Measurements from ENCODE around the gene TTBK2.

Gene TTBK2

DNA sequence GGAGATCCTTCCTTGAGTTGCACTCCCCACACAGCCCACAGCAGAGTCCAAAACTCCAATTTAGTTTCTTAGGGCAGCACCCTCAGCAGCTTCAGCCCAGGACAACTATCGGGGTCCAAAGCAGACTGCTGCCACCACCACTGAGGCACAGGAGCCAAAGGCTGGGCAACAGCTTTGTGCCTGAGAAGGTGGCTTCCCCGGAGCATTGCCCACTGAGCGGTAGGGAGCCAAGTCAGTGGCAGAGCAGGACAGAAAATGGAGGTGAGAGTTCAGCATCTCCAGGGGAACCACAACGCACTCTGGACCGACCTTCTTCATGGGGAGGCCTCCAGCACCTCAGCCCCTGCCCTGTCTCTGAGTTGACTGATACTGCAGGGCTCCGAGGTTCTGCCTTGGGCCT is 227.1 kb downstream of the TTBK2 start:
- TF ChIP-seq, protein P1, sequence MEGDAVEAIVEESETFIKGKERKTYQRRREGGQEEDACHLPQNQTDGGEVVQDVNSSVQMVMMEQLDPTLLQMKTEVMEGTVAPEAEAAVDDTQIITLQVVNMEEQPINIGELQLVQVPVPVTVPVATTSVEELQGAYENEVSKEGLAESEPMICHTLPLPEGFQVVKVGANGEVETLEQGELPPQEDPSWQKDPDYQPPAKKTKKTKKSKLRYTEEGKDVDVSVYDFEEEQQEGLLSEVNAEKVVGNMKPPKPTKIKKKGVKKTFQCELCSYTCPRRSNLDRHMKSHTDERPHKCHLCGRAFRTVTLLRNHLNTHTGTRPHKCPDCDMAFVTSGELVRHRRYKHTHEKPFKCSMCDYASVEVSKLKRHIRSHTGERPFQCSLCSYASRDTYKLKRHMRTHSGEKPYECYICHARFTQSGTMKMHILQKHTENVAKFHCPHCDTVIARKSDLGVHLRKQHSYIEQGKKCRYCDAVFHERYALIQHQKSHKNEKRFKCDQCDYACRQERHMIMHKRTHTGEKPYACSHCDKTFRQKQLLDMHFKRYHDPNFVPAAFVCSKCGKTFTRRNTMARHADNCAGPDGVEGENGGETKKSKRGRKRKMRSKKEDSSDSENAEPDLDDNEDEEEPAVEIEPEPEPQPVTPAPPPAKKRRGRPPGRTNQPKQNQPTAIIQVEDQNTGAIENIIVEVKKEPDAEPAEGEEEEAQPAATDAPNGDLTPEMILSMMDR (IDR thresholded peaks at IDR 0.05; ENCODE audit: extremely low read depth, missing control alignments) = no peak
- no peak for DNase-seq (ENCODE audit: low spot score)

DNA sequence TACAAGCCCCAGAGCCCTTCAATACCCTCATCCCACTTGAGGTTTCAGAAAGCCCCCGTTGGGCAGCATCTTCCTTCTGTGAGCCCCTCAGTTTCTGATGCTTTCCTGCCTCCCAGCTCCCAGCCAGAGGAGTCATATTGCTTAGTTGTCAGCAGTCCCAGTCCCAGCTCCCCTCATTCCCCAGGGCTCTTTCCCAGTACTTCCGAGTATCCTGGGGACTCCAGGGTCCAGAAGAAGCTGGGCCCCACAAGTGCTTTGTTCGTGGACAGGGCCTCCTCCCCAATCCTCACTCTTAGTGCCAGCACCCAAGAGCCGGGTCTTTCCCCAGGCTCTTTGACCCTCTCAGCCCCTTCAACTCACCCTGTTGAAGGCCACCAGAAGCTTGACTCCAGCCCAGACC is 227.6 kb downstream of the TTBK2 start:
- TF ChIP-seq, protein P1 (IDR thresholded peaks at IDR 0.05; ENCODE audit: extremely low read depth, missing control alignments) = no peak
- DNase-seq (ENCODE audit: low spot score) = no peak

DNA sequence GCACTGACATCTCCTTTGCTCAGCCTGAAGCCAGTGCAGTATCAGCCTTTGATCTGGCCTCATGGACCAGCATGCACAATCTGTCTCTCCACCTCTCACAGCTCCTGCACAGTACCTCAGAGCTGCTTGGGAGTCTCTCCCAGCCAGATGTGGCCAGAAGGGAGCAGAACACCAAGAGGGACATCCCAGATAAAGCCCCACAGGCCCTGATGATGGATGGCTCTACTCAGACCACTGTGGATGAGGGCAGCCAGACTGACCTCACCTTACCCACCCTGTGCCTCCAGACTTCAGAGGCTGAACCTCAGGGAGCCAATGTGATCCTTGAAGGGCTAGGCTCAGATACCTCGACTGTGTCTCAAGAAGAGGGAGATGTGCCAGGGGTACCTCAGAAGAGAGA is 228.0 kb downstream of the TTBK2 start:
- DNase-seq (ENCODE audit: low spot score) = no peak
- TF ChIP-seq, protein P1 (IDR thresholded peaks at IDR 0.05; ENCODE audit: extremely low read depth, missing control alignments) = no peak

DNA sequence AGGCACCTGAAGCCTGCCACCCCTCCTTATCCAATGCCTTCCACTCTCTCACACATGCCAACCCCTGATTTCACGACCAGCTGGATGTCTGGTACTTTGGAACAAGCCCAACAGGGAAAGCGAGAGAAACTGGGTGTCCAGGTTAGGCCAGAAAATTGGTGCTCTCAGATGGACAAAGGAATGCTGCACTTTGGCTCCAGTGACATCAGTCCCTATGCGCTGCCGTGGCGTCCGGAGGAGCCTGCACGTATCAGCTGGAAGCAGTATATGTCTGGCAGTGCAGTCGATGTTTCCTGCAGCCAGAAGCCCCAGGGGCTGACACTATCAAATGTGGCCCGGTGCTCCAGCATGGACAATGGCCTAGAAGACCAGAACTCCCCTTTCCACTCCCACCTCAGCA is 228.8 kb downstream of the TTBK2 start:
- TF ChIP-seq, protein P1 (IDR thresholded peaks at IDR 0.05; ENCODE audit: extremely low read depth, missing control alignments) = no peak
- no peak for DNase-seq (ENCODE audit: low spot score)

DNA sequence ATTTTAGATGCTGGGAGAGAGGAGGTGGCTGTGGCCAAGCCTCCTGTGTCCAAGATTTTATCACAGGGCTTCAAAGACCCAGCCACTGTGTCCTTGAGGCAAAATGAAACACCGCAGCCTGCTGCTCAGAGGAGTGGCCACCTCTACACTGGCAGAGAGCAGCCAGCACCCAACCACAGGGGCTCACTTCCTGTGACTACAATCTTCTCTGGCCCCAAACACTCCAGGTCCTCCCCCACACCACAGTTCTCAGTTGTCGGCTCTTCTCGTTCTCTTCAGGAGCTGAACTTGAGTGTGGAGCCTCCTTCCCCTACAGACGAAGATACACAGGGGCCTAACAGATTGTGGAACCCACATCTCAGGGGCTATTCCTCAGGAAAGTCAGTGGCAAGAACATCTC is 229.3 kb downstream of the TTBK2 start:
- DNase-seq (ENCODE audit: low spot score) = no peak
- TF ChIP-seq, protein P1 (IDR thresholded peaks at IDR 0.05; ENCODE audit: extremely low read depth, missing control alignments) = no peak
